ENCODE data around the gene ZFHX3. TPM values are rescaled to one million over a fixed set of nuclear protein-coding genes. Genes with fewer than 3 reads are reported as not detected.

The ZFHX3 gene
- total and polyA plus RNA-seq, 9 donors = 3.4 to 17.6 (median 11.9) TPM

DNA sequence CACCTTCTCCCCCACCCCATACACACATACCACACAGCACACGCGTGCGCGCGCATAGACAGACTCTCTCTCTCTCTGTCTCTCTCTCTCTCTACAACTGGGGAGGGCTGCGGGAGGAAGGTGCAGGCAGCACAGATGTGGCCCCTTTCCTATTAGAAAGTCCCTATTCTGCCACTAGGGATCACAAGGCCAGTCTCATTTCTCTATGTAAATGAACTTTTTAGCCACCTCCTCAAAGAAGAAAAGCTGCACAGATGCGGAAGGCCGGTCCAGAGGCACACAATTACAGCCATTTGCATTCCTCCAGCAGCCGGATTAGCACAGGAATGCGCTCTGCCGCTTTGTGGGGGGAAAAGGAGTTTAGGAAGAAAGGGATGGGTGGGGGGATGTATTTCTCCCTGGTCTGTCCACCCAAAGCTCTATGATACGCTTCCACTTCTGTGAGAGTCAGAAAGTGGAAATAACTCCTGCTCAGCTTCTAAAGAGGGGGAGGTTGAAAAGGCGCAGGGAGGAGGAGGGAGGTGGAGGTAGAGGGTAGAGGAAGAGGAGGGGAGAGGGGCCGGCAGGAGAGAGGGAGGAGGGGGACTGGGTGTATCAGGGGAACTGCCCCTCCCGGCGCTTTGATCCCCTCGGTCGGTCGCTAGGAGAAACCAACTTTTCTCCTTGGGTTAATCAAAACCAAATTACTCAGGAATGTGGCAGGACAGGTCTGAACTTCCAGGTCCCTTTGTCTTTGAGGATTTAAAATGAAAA is 11.7 kb downstream of the ZFHX3 start:
- Histone ChIP-seq H3K27ac (no peak overlapping the region), H3K9me3 (no peaks in the 10 kb centered on the region), H3K36me3 (no peaks in the 10 kb centered on the region), H3K4me1 (ENCODE audit: insufficient read depth) (peaks cover 4% of the 10 kb centered on the region), H3K27me3 (no peaks in the 10 kb centered on the region), H3K4me3 (no peak overlapping the region)
- TF ChIP-seq EP300 (IDR thresholded peaks at IDR 0.05) = no peak
- TF ChIP-seq, protein P1, sequence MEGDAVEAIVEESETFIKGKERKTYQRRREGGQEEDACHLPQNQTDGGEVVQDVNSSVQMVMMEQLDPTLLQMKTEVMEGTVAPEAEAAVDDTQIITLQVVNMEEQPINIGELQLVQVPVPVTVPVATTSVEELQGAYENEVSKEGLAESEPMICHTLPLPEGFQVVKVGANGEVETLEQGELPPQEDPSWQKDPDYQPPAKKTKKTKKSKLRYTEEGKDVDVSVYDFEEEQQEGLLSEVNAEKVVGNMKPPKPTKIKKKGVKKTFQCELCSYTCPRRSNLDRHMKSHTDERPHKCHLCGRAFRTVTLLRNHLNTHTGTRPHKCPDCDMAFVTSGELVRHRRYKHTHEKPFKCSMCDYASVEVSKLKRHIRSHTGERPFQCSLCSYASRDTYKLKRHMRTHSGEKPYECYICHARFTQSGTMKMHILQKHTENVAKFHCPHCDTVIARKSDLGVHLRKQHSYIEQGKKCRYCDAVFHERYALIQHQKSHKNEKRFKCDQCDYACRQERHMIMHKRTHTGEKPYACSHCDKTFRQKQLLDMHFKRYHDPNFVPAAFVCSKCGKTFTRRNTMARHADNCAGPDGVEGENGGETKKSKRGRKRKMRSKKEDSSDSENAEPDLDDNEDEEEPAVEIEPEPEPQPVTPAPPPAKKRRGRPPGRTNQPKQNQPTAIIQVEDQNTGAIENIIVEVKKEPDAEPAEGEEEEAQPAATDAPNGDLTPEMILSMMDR (IDR thresholded peaks at IDR 0.05) = no peak
- no peak for TF ChIP-seq POLR2A (IDR thresholded peaks at IDR 0.05)
- DNase-seq = no peak
- intact Hi-C loops (cut with DNase I) = no loop called here
- WGBS, 3 donors = 71 to 84% (median 76%) methylated on average over 18 to 19 of the region's 19 CpGs

DNA sequence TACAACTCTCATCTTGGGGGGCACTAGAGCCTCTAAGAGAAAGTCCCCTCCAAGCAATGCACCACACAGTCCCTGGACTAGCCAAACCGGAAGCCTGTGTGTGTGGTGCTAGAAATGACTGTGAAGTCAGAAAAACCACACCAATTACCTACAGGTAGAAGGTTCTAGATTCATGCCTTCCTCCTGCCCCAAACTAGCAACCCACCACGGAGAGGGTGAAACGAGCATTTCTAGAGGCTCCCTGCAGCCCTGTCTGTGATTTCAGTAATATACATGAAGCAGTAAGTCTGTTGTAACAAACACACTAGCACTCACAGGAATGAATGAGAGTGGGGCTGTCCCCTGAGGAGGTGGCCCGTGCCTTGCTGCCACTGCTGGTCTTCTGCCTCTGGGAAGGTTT is 13.6 kb downstream of the ZFHX3 start:
- Histone ChIP-seq H3K9me3 (no peaks in the 10 kb centered on the region), H3K36me3 (no peaks in the 10 kb centered on the region), H3K27me3 (no peaks in the 10 kb centered on the region), H3K4me3 (no peak overlapping the region), H3K4me1 (ENCODE audit: insufficient read depth) (peaks cover under 1% of the 10 kb centered on the region), H3K27ac (no peak overlapping the region)
- intact Hi-C loops (cut with DNase I) = no loop called here
- DNase-seq = no peak
- no peak for TF ChIP-seq POLR2A (IDR thresholded peaks at IDR 0.05)
- TF ChIP-seq, protein P1 (IDR thresholded peaks at IDR 0.05) = no peak
- TF ChIP-seq EP300 (IDR thresholded peaks at IDR 0.05) = no peak
- WGBS, 3 donors = 76 to 85% (median 83%) methylated on average over 4 of the region's 4 CpGs

DNA sequence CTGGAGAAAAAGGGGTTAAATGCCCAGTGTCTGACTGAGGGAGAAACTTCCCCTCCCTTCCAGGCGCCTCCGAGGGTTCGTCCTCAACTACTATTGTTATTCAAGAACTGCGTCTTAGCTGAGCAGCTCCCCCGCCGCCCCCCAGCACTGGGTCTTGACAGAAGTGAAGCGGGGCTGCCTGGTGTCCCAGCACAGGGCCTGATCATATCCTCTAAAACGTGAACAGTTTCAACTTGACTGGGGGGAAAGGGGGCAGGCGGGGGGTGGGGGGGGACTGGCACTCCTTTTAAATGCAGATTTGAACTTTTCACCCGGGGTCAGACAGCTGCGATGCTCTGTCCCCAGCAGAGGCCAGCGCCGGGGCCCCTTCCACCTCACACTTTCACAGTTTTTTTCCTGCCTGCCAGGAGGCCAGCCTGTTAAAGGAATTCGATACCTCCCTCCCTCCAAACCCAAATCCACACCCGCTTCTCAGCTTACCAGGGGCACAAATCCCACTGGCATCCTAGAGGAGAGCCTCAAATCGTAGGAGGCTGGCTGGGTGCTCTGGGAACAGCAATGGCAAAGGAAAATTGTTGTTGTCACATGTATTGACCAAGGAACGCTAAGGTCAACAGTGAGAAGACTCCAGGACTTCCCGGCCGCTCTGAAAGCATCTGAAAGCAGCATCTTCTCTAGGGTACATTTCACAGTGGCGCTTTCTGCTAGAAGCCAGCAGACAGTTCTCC is 14.5 kb downstream of the ZFHX3 start:
- Histone ChIP-seq H3K27ac (no peak overlapping the region), H3K4me1 (ENCODE audit: insufficient read depth) (peaks cover 1% of the 10 kb centered on the region)

DNA sequence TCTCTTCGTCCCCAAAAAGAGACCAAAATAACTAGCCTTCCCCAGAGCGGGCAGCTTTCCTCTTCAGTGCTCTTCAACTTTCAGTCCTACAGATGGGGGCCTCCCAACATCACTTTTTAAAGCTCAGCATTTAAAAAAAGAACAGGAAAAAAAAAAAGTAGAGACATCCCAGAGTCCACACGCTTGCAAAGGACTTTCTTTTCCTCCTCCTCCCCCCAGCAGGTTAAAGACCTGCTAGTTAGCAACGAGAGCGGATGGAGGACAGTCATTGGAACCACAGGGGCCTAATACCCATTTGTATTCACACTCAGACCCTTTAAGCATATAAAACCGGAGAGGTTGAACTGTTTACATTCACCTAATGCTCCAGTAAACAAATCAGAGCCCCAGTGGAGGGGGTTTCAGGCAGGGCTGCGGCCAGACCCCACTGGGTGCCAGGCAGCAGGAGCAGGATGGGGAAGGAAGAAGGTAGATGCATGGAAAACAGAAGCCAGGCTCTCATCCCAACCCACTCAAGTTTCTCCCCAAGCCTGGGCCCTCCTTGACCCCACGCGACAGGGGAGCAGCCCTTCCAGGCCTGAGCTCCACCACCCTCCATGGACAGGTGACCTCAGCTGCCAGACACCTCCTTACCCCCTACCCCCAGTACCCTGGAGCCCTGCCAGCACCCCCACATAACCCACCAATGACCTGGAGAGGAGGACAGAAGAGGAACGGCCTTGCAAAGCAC is 15.2 kb downstream of the ZFHX3 start:
- 73 to 80% (median 77%) methylated on average over 10 of the region's 10 CpGs for WGBS, 3 donors
- intact Hi-C loops (cut with DNase I) = no loop called here
- H3K27me3 ChIP-seq = no peaks in the 10 kb centered on the region
- no peak for DNase-seq
- no peaks in the 10 kb centered on the region for H3K9me3 ChIP-seq
- H3K36me3 ChIP-seq = no peaks in the 10 kb centered on the region
- peaks cover 6% of the 10 kb centered on the region for H3K4me1 ChIP-seq (ENCODE audit: insufficient read depth)
- no peak overlapping the region for H3K27ac ChIP-seq
- no peak overlapping the region for H3K4me3 ChIP-seq
- TF ChIP-seq, protein P1 (IDR thresholded peaks at IDR 0.05) = no peak
- no peak for TF ChIP-seq POLR2A (IDR thresholded peaks at IDR 0.05)
- no peak for TF ChIP-seq EP300 (IDR thresholded peaks at IDR 0.05)

More for the DNA sequence above, 14.5 kb downstream of the ZFHX3 start:
- TF ChIP-seq EP300 (IDR thresholded peaks at IDR 0.05) = no peak
- TF ChIP-seq POLR2A (IDR thresholded peaks at IDR 0.05) = no peak
- TF ChIP-seq, protein P1 (IDR thresholded peaks at IDR 0.05) = no peak
- 66 to 75% (median 70%) methylated on average over 18 to 20 of the region's 20 CpGs for WGBS, 3 donors
- Histone ChIP-seq H3K27me3 (no peaks in the 10 kb centered on the region), H3K9me3 (no peaks in the 10 kb centered on the region), H3K36me3 (no peaks in the 10 kb centered on the region), H3K4me3 (no peak overlapping the region)
- intact Hi-C loops (cut with DNase I) = no loop called here
- DNase-seq = no peak

Measured in ovary (tissue), 9 donors.